Parathyroid adenoma (tissue), 2 donors: ENCODE data around the gene LRRC36.
A peak's percentile ranks its signal among the peaks of the same experiment; 100 is the strongest.

ENCODE experiments used
- H2AFZ ChIP-seq: fragments of 300-600 bp; sonication (generic); one replicate; pipeline ENCODE4 v1.7.0; 2017; ENCODE audit warnings: antibody characterized with exemption, mild to moderate bottlenecking
- H3K27ac ChIP-seq: fragments of 300-600 bp; sonication (generic); one replicate; pipeline ENCODE4 v1.7.0; 2017
- H3K27me3 ChIP-seq: fragments of 300-600 bp; sonication (generic); one replicate; pipeline ENCODE4 v1.7.0; 2017; ENCODE audit warnings: low read length; ENCODE audit not compliant: control insufficient read depth, insufficient read depth
- H3K36me3 ChIP-seq: fragments of 300-600 bp; sonication (generic); one replicate; pipeline ENCODE4 v1.7.0; 2017; ENCODE audit warnings: low read length; ENCODE audit not compliant: control insufficient read depth, insufficient read depth
- H3K4me1 ChIP-seq: fragments of 300-600 bp; sonication (generic); one replicate; pipeline ENCODE4 v1.7.0; 2017; ENCODE audit warnings: control low read depth
- H3K4me2 ChIP-seq: fragments of 300-600 bp; sonication (generic); one replicate; pipeline ENCODE4 v1.7.0; 2017; ENCODE audit warnings: low read length
- H3K4me3 ChIP-seq: fragments of 300-600 bp; sonication (generic); one replicate; pipeline ENCODE4 v1.7.0; 2017; ENCODE audit warnings: low read depth, low read length
- H3K79me2 ChIP-seq: fragments of 300-600 bp; sonication (generic); one replicate; pipeline ENCODE4 v1.7.0; 2017; ENCODE audit warnings: control low read depth
- H3K9ac ChIP-seq: fragments of 300-600 bp; sonication (generic); one replicate; pipeline ENCODE4 v1.7.0; 2017; ENCODE audit warnings: mild to moderate bottlenecking
- H3K9me3 ChIP-seq: fragments of 300-600 bp; sonication (generic); one replicate; pipeline ENCODE4 v1.7.0; 2017; ENCODE audit warnings: low read length; ENCODE audit not compliant: control insufficient read depth
- CTCF ChIP-seq: fragments of 300-600 bp; sonication (generic); IDR thresholded peaks from one replicate; pipeline ENCODE4 v1.7.0; 2017; ENCODE audit warnings: antibody characterized with exemption, mild to moderate bottlenecking
- donor health status: primary hyperparathyroidism.

Gene LRRC36

GRCh38 chr16:67312719-67313118, 13.9 kb upstream of the LRRC36 start:
- Histone ChIP-seq H3K4me3 (no peak overlapping the region), H3K36me3 (no peaks in the 10 kb centered on the region), H3K9ac (no peak overlapping the region), H3K4me1 (peaks cover 12% of the 10 kb centered on the region), H3K9me3 (no peaks in the 10 kb centered on the region), H3K4me2 (no peak overlapping the region), H3K79me2 (no peaks in the 10 kb centered on the region), H2AFZ (peak overlapping the region; percentile 82), H3K27ac (peak overlapping the region; percentile 61), H3K27me3 (no peaks in the 10 kb centered on the region)
- TF ChIP-seq CTCF, result no peak

- no peaks in the 10 kb centered on the region for H3K27me3 ChIP-seq
- H3K4me3 ChIP-seq, result no peak overlapping the region
- no peak overlapping the region for H3K27ac ChIP-seq
- no peak overlapping the region for H3K4me2 ChIP-seq
- no peak overlapping the region for H2AFZ ChIP-seq
- no peaks in the 10 kb centered on the region for H3K79me2 ChIP-seq
- H3K36me3 ChIP-seq, result no peaks in the 10 kb centered on the region
- H3K4me1 ChIP-seq, result peaks cover 1% of the 10 kb centered on the region
- TF ChIP-seq CTCF, result no peak
- H3K9ac ChIP-seq, result no peak overlapping the region
- no peaks in the 10 kb centered on the region for H3K9me3 ChIP-seq
These were observed 8.8 kb upstream of the LRRC36 start for GRCh38 chr16:67317853-67318252.

GRCh38 chr16:67326115-67326471, 522 bp upstream of the LRRC36 start:
- Histone ChIP-seq H2AFZ (peak overlapping the region; percentile 84), H3K27ac (no peak overlapping the region), H3K9ac (no peak overlapping the region)

GRCh38 chr16:67327743-67328142, 1.1 kb downstream of the LRRC36 start:
- Histone ChIP-seq H3K9me3 (no peaks in the 10 kb centered on the region), H3K27me3 (no peaks in the 10 kb centered on the region), H3K79me2 (no peaks in the 10 kb centered on the region), H3K9ac (no peak overlapping the region), H3K4me1 (peaks cover 3% of the 10 kb centered on the region), H3K36me3 (no peaks in the 10 kb centered on the region), H3K4me2 (no peak overlapping the region), H3K4me3 (no peak overlapping the region), H3K27ac (no peak overlapping the region), H2AFZ (peak overlapping the region; percentile 42)
- TF ChIP-seq CTCF, result no peak

More at GRCh38 chr16:67326115-67326471, 522 bp upstream of the LRRC36 start:
- H3K9me3 ChIP-seq, result no peaks in the 10 kb centered on the region
- H3K4me2 ChIP-seq, result peak overlapping the region; percentile 89
- peak overlapping the region; percentile 58 for H3K4me3 ChIP-seq
- no peaks in the 10 kb centered on the region for H3K27me3 ChIP-seq
- no peaks in the 10 kb centered on the region for H3K79me2 ChIP-seq
- no peak for TF ChIP-seq CTCF
- H3K4me1 ChIP-seq, result peaks cover 3% of the 10 kb centered on the region
- no peaks in the 10 kb centered on the region for H3K36me3 ChIP-seq

- Histone ChIP-seq H3K36me3 (no peaks in the 10 kb centered on the region), H3K9ac (no peak overlapping the region), H3K9me3 (no peaks in the 10 kb centered on the region), H3K79me2 (no peaks in the 10 kb centered on the region), H3K4me2 (no peak overlapping the region), H3K27me3 (no peaks in the 10 kb centered on the region), H3K27ac (no peak overlapping the region), H3K4me1 (peaks cover 3% of the 10 kb centered on the region), H3K4me3 (no peak overlapping the region), H2AFZ (no peak overlapping the region)
- TF ChIP-seq CTCF, result no peak
These were observed 3.3 kb downstream of the LRRC36 start for GRCh38 chr16:67329901-67330300.
